Eye (tissue), 1 donor: ENCODE results near the gene NIPAL4.

Source experiments
- DNase-seq: peaks from one replicate; pipeline ENCODE4 v3.0.0-alpha.2; 2015

Gene NIPAL4

DNA sequence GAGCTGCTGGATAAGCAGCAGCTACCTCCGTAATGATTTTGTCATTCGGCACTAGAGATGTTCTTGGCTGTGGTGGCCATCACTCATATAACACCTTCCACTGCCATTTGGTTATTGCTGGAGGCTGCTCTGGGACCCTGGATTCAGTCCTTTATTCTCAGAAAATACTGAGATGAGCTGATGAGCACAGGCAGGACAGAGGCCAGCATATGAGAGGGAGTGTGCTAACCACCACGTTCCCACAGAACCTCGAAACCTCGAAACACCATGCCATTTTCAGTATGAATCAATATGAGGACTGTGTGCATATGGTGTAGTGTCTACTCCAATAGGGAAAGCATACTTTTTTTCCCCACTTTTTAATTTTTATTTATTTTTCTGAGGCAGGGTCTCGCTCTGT is 59.0 kb downstream of the NIPAL4 start:
- DNase-seq, result no peak

- DNase-seq, result no peak
Observed at GRCh38 chr5:157519579-157520253, 59.7 kb downstream of the NIPAL4 start.

GRCh38 chr5:157520911-157521703 is 61.1 kb downstream of the NIPAL4 start:
- no peak for DNase-seq

DNA sequence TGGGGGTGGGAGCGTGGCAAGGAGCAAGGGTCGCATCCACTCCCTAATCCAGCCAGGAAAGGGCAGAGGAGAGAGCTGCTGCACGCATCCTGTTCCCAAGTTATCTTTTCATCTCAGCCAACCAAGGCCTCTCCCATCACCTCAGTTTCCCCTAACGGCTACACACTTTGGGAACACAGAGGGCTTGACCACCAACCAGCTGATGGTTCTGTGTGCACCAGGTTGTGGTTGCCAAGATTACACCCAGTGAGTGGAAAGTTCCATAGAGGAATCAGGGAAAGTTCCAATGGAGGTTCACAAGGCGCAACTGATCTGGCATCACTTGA is 61.7 kb downstream of the NIPAL4 start:
- DNase-seq, result no peak

DNA sequence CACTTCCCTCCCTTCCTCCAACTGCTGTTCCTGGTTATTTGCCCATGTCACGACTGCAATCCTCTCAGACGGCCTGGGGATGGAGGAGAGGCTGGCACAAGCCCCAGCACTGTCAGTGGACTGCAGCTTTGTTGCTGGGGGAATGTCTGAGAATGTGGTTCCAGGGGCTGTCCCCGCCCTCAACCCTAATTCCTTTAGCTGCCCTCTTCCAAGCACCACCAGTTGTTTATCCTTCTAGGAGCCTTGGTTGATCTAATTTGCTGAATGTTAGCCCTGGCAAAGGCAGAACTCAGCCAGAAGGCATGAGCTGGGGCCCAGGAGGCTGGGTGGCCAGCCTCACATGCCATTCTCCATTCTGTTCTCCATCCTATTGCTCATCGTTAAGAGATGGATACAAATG is 64.0 kb downstream of the NIPAL4 start:
- no peak for DNase-seq
